ENCODE measurements around the gene CRADD.

DNA sequence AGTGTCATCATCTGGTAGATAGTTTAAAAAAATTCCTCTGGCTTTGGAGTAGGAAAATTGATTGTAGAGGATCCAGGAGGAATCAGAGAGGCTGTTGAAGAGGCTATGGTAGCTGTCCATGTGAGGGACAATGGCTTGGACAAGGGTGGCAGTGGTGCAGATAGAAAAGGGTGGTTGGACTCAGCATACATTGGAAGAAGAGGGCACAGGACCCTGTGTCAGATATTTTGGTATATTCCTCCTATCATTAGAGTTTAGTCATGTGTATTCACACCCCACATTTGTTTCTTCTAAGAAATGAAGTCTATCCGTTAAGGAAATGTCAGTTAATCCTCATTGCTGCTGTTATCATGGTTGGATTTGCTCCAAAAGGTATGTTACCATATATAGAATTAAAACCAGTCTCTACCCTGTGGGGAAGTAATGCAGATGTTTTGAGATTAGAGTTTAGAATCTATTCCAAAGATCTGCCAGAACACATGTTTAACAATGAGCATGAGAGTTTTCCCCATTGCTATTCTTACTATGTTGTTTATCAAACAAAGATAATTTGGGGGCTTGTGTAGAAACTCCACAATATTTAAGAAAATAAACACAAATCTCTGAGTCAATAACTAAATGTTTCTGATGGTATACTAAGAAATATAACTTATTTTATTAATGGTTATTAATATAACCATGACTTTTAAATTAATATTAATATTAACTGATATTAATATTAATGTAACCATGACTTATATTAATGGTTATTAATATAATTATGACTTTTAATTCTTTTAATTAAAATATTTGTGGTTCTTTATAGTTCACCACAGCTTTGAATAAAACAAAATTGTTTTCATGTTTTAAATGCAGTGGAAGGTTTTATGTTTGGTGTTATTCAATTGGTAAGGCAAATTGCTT lies 80.9 kb downstream of the CRADD start:
- TF ChIP-seq CTCF (IDR thresholded peaks at IDR 0.05; ENCODE audit: extremely low read depth in 1 of 2, insufficient read depth in 1 of 2, low read depth in 1 of 2, low read length in 2 of 2) (no peak), EZH2 (IDR thresholded peaks at IDR 0.05; ENCODE audit: borderline replicate concordance, low read depth, low read length, severe bottlenecking) (no peak), POLR2AphosphoS5 (IDR thresholded peaks at IDR 0.05; ENCODE audit: insufficient read depth, low read depth, low read length) (no peak)
